ENCODE results near the gene ISCA2.

DNA sequence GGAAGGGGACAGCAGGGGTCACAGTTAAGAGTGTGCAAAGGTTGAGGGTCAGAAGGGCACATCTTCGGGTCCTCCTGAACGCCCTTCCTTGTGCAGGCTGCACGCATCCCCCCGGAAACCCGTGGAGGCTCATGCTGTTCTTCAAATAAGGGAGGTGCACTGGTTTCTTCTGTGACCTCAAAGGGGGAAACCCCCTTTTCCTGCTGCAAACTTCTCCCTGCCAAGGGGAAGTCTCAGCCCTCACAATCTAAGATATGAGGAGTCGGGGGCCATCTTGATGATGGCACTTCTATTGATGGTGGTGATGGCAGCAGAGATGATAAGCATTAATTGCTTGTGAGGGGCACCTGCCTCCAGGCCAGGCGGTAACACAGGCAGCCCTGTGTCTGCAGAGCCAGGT is 40.0 kb downstream of the ISCA2 start:
- TF ChIP-seq, protein P1, sequence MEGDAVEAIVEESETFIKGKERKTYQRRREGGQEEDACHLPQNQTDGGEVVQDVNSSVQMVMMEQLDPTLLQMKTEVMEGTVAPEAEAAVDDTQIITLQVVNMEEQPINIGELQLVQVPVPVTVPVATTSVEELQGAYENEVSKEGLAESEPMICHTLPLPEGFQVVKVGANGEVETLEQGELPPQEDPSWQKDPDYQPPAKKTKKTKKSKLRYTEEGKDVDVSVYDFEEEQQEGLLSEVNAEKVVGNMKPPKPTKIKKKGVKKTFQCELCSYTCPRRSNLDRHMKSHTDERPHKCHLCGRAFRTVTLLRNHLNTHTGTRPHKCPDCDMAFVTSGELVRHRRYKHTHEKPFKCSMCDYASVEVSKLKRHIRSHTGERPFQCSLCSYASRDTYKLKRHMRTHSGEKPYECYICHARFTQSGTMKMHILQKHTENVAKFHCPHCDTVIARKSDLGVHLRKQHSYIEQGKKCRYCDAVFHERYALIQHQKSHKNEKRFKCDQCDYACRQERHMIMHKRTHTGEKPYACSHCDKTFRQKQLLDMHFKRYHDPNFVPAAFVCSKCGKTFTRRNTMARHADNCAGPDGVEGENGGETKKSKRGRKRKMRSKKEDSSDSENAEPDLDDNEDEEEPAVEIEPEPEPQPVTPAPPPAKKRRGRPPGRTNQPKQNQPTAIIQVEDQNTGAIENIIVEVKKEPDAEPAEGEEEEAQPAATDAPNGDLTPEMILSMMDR (IDR thresholded peaks at IDR 0.05), result no peak
- TF ChIP-seq POLR2A (IDR thresholded peaks at IDR 0.05), result no peak

All from thyroid gland (tissue), 4 donors.